Measurements from ENCODE around the gene TBCCD1.
"Not testable (repeated sequence)": the region's sequence is repeated elsewhere in the genome, so short reads cannot be mapped to it uniquely, and the experiment has no call there.

TBCCD1 gene

GRCh38 chr3:186515125-186515524 is 52.0 kb downstream of the TBCCD1 start:
- DNase-seq = no peak

- no peak for DNase-seq
Observed at GRCh38 chr3:186514296-186515002, 52.7 kb downstream of the TBCCD1 start.

GRCh38 chr3:186513386-186513785 is 53.8 kb downstream of the TBCCD1 start:
- no peak for DNase-seq

GRCh38 chr3:186512570-186513302 is 54.4 kb downstream of the TBCCD1 start:
- no peak for DNase-seq

DNA sequence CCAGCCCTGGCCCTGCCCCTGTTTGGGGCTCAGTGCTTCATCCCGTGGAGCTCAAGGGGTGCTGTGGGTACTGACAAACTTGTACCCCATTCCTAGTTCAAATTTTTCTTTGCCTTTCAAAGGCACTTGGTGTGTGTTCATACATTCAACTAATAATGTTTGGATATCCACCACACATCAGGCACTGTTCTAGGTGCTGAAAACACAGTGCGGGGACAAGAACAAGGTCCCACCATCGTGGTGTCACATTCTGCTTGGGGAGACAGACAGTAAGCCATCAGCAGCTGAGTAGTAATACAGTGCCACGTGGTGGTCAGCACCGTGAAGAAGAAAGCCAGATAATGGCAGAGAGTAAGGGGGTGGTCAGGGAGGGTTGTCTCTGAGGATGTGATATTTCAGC is 55.4 kb downstream of the TBCCD1 start:
- DNase-seq = no peak

GRCh38 chr3:186511245-186511644 is 55.9 kb downstream of the TBCCD1 start:
- no peak for DNase-seq

- DNase-seq = no peak
Observed at GRCh38 chr3:186510374-186511079, 56.6 kb downstream of the TBCCD1 start.

GRCh38 chr3:186509423-186509822 is 57.7 kb downstream of the TBCCD1 start:
- peak; percentile 48 for DNase-seq

GRCh38 chr3:186506857-186507256 is 60.3 kb downstream of the TBCCD1 start:
- DNase-seq = no peak

GRCh38 chr3:186506191-186506739 is 60.9 kb downstream of the TBCCD1 start:
- DNase-seq = no peak

GRCh38 chr3:186502966-186503712 is 64.0 kb downstream of the TBCCD1 start:
- no peak for DNase-seq

DNA sequence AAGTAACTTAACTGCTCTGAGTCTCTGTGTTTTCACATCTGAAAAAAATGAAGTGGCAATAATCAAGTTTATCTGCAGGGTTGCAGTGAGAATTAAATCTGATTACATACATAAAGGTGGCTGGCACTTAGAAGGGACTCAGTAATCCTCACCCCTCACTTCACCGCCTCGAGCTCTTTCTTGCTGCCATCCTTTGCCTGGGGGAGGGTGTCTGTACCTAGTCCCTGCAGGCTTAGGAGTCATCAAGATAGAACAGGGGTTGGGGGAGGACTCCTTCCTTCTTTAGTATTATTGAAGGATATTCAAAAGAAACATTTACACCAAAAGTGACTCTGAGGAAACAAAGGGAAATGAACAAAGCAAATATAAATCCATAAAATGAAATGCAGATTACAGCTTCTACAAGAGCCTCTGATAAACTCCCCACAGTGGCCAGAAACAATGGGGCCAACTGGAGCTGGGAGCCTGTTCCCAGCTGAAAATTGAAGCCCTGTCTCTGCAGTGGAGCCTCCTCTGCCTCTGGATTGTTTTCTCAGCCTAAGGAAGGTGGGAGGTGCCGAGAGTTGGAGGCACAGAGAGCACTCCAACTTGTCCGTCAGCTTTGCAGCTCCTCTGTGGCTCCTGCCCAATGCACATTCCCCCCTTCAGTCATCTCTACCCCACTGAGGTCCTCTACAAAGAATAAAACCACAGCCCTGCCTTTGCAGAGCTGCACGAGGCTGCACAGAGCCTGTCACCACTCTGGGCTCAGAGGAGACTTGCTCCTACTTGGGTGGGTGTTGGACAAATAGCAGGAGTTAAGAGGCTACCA is 64.8 kb downstream of the TBCCD1 start:
- DNase-seq = no peak

DNA sequence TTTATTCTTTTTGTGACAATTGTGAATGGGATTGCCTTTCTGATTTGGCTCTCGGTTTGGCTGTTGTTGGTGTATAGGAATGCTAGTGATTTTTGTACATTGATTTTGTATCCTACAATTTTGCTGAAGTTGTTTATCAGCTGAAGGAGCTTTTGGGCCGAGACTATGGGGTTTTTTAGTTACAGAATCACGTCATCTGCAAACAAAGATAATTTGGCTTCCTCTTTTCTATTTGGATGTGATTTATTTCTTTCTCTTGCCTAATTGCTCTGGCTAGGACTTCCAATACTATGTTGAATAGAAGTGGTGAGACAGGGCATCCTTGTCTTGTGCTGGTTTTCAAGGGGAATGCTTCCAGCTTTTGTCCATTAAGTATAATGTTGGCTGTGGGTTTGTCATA is 67.2 kb downstream of the TBCCD1 start:
- not testable (repeated sequence) for DNase-seq

DNA sequence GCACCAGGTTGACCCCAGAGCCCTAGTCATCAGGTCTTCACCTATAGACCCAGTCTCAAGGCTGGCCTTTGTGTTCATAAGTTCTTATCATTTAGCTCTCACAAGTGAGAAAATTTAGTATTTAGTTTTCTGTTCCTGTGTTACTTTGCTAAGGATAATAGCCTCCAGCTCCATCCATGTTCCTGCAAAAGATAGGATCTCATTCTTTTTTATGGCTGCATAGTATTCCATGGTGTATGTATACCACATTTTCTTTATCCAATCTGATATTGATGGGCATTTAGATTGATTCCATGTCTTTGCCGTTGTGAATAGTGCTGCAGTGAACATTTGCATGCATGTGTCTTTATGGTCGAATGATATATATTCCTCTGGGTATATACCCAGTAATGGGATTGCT is 69.1 kb downstream of the TBCCD1 start:
- DNase-seq = not testable (repeated sequence)

- no peak for DNase-seq
Observed at GRCh38 chr3:186497608-186498007, 69.5 kb downstream of the TBCCD1 start.

DNA sequence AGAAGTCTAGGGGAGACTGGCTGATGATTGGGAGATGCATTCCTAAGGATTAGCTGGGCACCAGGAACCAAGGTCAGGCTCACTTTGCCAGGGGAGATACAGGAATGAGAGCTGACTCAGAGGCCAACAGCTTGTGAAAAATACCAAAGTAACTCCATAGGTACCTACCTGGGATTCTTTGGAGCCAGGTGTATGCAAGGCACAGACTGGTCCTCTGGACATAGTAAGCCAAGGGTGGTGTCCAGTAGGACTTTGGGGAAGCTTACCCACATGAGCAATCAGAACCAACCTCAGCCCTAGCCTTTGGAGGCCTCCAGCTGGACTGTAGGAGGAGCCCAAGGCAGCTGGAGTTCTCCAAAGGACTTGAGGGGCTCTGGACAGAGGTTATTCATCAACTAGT is 70.5 kb downstream of the TBCCD1 start:
- no peak for DNase-seq

Data from NCI-H1436 (cell line).